GM23338 (cell line): ENCODE results near the gene MAST4. TPM values are rescaled to one million over a fixed set of nuclear protein-coding genes. Genes with fewer than 3 reads are reported as not detected.

Experiments used
- ATAC-seq: fragments of 200-7000 bp; cut with Tn5 transposase; 3 replicates; pipeline ENCODE4 v1.9.1; 2020
- DNase-seq: peaks from one replicate; pipeline ENCODE4 v3.0.0-alpha.2; 2015; ENCODE audit warnings: low spot score
- H2AFZ ChIP-seq: fragments of 200-600 bp; sonication (generic); 2 replicates; pipeline ENCODE4 v1.8.0; 2016; ENCODE audit warnings: antibody characterized with exemption, mild to moderate bottlenecking, moderate library complexity
- H3F3A ChIP-seq: fragments of 200-600 bp; sonication (generic); replicated peaks from 2 replicates; pipeline ENCODE4 v1.8.0; 2017; ENCODE audit warnings: antibody characterized with exemption, mixed run types, low read depth
- H3K27ac ChIP-seq: fragments of 200-600 bp; sonication (generic); 2 replicates; pipeline ENCODE4 v1.6.1; 2016; ENCODE audit warnings: low read depth
- H3K27me3 ChIP-seq: fragments of 200-600 bp; sonication (generic); 2 replicates; pipeline ENCODE4 v1.8.0; 2016; ENCODE audit warnings: mild to moderate bottlenecking, mixed run types, moderate library complexity; ENCODE audit not compliant: insufficient read depth
- H3K36me3 ChIP-seq: fragments of 200-600 bp; sonication (generic); 2 replicates; pipeline ENCODE4 v1.8.0; 2016; ENCODE audit warnings: mild to moderate bottlenecking; ENCODE audit not compliant: insufficient read depth
- H3K4me1 ChIP-seq: fragments of 200-600 bp; sonication (generic); 2 replicates; pipeline ENCODE4 v1.8.0; 2016; ENCODE audit warnings: mild to moderate bottlenecking, moderate library complexity; ENCODE audit not compliant: insufficient read depth
- H3K4me2 ChIP-seq: fragments of 200-600 bp; sonication (generic); 2 replicates; pipeline ENCODE4 v1.7.1; 2017; ENCODE audit warnings: mixed run types
- H3K4me3 ChIP-seq: fragments of 200-600 bp; sonication (generic); 2 replicates; pipeline ENCODE4 v1.6.1; 2016; ENCODE audit warnings: mixed run types
- H3K79me2 ChIP-seq: fragments of 200-600 bp; sonication (generic); replicated peaks from 2 replicates; pipeline ENCODE4 v1.8.0; 2017; ENCODE audit warnings: mild to moderate bottlenecking; ENCODE audit not compliant: insufficient read depth
- H3K9me2 ChIP-seq: fragments of 200-600 bp; sonication (generic); 2 replicates; pipeline ENCODE4 v1.8.0; 2017; ENCODE audit not compliant: insufficient read depth
- H4K20me1 ChIP-seq: fragments of 200-600 bp; sonication (generic); replicated peaks from 2 replicates; pipeline ENCODE4 v1.8.0; 2017; ENCODE audit warnings: mild to moderate bottlenecking; ENCODE audit not compliant: insufficient read depth
- H3K27ac Mint-ChIP-seq: 2 replicates; pipeline ENCODE4 v1.8.0; 2020; ENCODE audit warnings: inconsistent platforms, mild to moderate bottlenecking, moderate library complexity, mixed read lengths
- H3K27me3 Mint-ChIP-seq: 3 replicates; pipeline ENCODE4 v1.8.0; 2022; ENCODE audit warnings: low read depth, mild to moderate bottlenecking, moderate library complexity, mixed read lengths, inconsistent platforms; ENCODE audit not compliant: insufficient read depth, poor library complexity
- H3K36me3 Mint-ChIP-seq: 3 replicates; pipeline ENCODE4 v1.8.0; 2021; ENCODE audit warnings: low read depth, mild to moderate bottlenecking, inconsistent platforms, moderate library complexity, mixed read lengths
- H3K4me1 Mint-ChIP-seq: 3 replicates; pipeline ENCODE4 v1.8.0; 2020; ENCODE audit warnings: mild to moderate bottlenecking, inconsistent platforms, mixed read lengths
- H3K4me3 Mint-ChIP-seq: 3 replicates; pipeline ENCODE4 v1.8.0; 2021; ENCODE audit warnings: moderate library complexity, mild to moderate bottlenecking, inconsistent platforms, mixed read lengths
- H3K9me3 Mint-ChIP-seq: 3 replicates; pipeline ENCODE4 v1.8.0; 2020; ENCODE audit warnings: moderate library complexity, mild to moderate bottlenecking, inconsistent platforms, mixed read lengths
- CREB1 ChIP-seq: fragments of 250-450 bp; sonication (Bioruptor Pico); IDR thresholded peaks from 2 replicates; pipeline ENCODE4 v1.5.0; 2020; ENCODE audit warnings: low read depth, mild to moderate bottlenecking, moderate library complexity
- ETS1 ChIP-seq: IDR thresholded peaks from 2 replicates; pipeline ENCODE4 v1.6.1; 2016; ENCODE audit warnings: antibody characterized with exemption
- EZH2 ChIP-seq: fragments of 200-600 bp; sonication (generic); IDR thresholded peaks from one replicate; pipeline ENCODE4 v1.8.0; 2017; ENCODE audit warnings: antibody characterized with exemption, mild to moderate bottlenecking, low read depth; ENCODE audit not compliant: unreplicated experiment
- EZH2phosphoT487 ChIP-seq: fragments of 200-600 bp; sonication (generic); IDR thresholded peaks from one replicate; pipeline ENCODE4 v1.8.1; 2018; ENCODE audit warnings: antibody characterized with exemption; ENCODE audit not compliant: unreplicated experiment
- NANOG ChIP-seq: IDR thresholded peaks from 2 replicates; pipeline ENCODE4 v1.6.1; 2016; ENCODE audit warnings: antibody characterized with exemption, borderline replicate concordance
- POLR2AphosphoS5 ChIP-seq: IDR thresholded peaks from 2 replicates; pipeline ENCODE4 v1.6.1; 2016; ENCODE audit warnings: antibody characterized with exemption, low read depth
- REST ChIP-seq: IDR thresholded peaks from one replicate; pipeline ENCODE4 v1.6.1; 2018; ENCODE audit warnings: antibody characterized with exemption; ENCODE audit not compliant: unreplicated experiment
- STAT1 ChIP-seq: IDR thresholded peaks from one replicate; pipeline ENCODE4 v1.6.1; 2016; ENCODE audit warnings: antibody characterized with exemption; ENCODE audit not compliant: unreplicated experiment
- ZNF114 ChIP-seq: fragments of 250-450 bp; sonication (Bioruptor Pico); IDR thresholded peaks from 2 replicates; pipeline ENCODE4 v1.5.0; 2020; ENCODE audit warnings: mild to moderate bottlenecking, moderate library complexity
- ZNF331 ChIP-seq: fragments of 250-450 bp; sonication (Bioruptor Pico); IDR thresholded peaks from 2 replicates; pipeline ENCODE4 v1.5.0; 2020; ENCODE audit warnings: low read depth, mild to moderate bottlenecking, moderate library complexity
- polyA plus RNA-seq: library from polyadenylated mRNA; unstranded; fragments of >200 nt; fragmentation: Nextera tagmentation; extraction: Ambion mirVana; gene quantifications from 2 replicates; pipeline ENCODE4 v1.2.1, GENCODE V29; 2016
- total RNA-seq: library from RNA; depleted of rRNA; stranded (reverse); fragments of >200 nt; shearing (Covaris generic); gene quantifications from 2 replicates; pipeline ENCODE4 v1.2.3, GENCODE V29; 2014

MAST4 gene
- total and polyA plus RNA-seq, 2 experiments from 2014 or later, result 3.6 to 8.5 TPM

- no peak for TF ChIP-seq REST
- no peak for TF ChIP-seq ZNF331 (CRISPR knock-in tag)
- no peak for TF ChIP-seq EZH2phosphoT487
- no peak for TF ChIP-seq EZH2
Observed at GRCh38 chr5:66612226-66612625, 16.0 kb downstream of the MAST4 start (continued).

GRCh38 chr5:66615136-66615535 is 18.9 kb downstream of the MAST4 start:
- H3K4me2 ChIP-seq, result no peak overlapping the region
- no peak overlapping the region for H3K4me3 ChIP-seq
- H3K27ac ChIP-seq, result no peak overlapping the region
- TF ChIP-seq STAT1, result no peak
- no peak for TF ChIP-seq ZNF331 (CRISPR knock-in tag)
- no peak for TF ChIP-seq ZNF114
- no peak for TF ChIP-seq NANOG
- TF ChIP-seq CREB1 (CRISPR knock-in tag), result no peak
- TF ChIP-seq POLR2AphosphoS5, result no peak
- no peak for TF ChIP-seq ETS1
- TF ChIP-seq REST, result no peak
- ATAC-seq, result no peak
- no peaks in the 10 kb centered on the region for H3K9me2 ChIP-seq
- no peaks in the 10 kb centered on the region for H3K9me3 Mint-ChIP-seq
- no peaks in the 10 kb centered on the region for H3K79me2 ChIP-seq
- H3K27ac Mint-ChIP-seq, result peak overlapping the region; percentile 22; the same call in 1 of the 2 replicates
- peaks cover 5% of the 10 kb centered on the region; the same call in 2 of the 3 replicates for H3K4me1 Mint-ChIP-seq
- H2AFZ ChIP-seq, result no peak overlapping the region
- no peaks in the 10 kb centered on the region for H3F3A ChIP-seq
- H4K20me1 ChIP-seq, result no peaks in the 10 kb centered on the region; the same call in 1 of the 2 replicates
- no peaks in the 10 kb centered on the region for H3K27me3 ChIP-seq
- H3K27me3 Mint-ChIP-seq, result no peaks in the 10 kb centered on the region
- H3K4me3 Mint-ChIP-seq, result no peak overlapping the region
- H3K36me3 ChIP-seq, result no peaks in the 10 kb centered on the region
- no peak for DNase-seq
- no peaks in the 10 kb centered on the region for H3K36me3 Mint-ChIP-seq
- no peaks in the 10 kb centered on the region for H3K4me1 ChIP-seq
